Measurements from ENCODE around the gene OR4E1.
"Not testable (repeated sequence)": the region's sequence is repeated elsewhere in the genome, so short reads cannot be mapped to it uniquely, and the experiment has no call there.

OR4E1 gene

GRCh38 chr14:21652209-21652808 lies 21.3 kb downstream of the OR4E1 start:
- DNase-seq, result no peak

GRCh38 chr14:21647380-21647779 lies 26.2 kb downstream of the OR4E1 start:
- no peak for DNase-seq

DNA sequence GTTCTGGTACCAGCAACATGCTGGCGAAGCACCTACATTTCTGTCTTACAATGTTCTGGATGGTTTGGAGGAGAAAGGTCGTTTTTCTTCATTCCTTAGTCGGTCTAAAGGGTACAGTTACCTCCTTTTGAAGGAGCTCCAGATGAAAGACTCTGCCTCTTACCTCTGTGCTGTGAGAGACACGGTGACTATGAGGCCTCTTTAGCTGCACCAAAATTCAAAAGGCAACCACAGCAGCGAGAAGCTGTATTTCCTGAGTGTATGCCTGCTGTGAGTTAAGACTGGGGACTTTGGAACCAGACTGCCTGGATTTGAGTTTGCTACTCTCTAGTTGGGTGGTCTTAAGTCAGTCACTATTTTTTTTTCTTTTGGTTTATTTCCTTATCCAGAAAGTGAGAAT lies 30.2 kb downstream of the OR4E1 start:
- no peak for DNase-seq

- DNase-seq, result no peak
Measured at GRCh38 chr14:21642683-21643082, 30.9 kb downstream of the OR4E1 start.

- no peak for DNase-seq
Measured at GRCh38 chr14:21634840-21635239, 38.8 kb downstream of the OR4E1 start, which contains the start of gene OR10G2. TSS of gene OR10G2 (minus strand) at chr14:21634940. CDS start at chr14:21634842, 98 bp downstream.

GRCh38 chr14:21631084-21631483 lies 42.5 kb downstream of the OR4E1 start:
- no peak for DNase-seq

GRCh38 chr14:21630503-21630902 lies 43.1 kb downstream of the OR4E1 start:
- not testable (repeated sequence) for DNase-seq

DNA sequence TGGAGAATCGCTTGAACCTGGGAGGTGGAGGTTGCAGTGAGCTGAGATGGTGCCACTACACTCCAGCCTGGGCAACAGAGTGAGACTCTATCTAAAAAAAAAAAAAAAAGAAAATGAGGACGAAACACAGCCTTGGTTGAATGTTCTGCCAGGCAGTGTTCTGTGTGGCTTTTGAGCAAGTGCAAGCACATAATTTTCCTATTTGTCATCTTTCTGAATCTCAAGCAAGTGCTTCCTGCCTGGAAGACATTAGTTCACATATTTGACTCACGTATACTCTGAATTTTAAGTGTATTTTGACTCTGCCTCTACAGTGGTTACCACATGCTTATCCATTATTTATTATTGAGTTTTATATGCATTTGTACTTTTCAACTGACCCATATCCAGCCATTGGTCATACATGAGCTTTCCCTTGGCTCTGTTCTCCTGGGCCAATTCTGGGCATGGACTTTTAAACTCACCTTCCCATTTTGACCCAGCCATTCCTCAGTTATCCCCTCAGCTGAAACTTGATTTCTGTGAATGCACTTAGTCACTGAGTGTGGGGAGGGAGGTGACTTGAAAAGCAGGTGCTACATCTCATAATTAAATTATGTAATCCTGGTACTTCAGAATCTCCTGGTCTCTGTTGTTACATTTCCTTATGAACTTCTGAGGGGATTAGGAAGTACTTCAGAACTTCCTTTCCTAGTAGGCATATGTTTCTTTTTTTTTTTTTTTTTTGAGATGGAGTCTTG lies 47.0 kb downstream of the OR4E1 start:
- no peak for DNase-seq
